Stomach smooth muscle (tissue), 2 donors: ENCODE measurements around the gene GHRH.
A peak's percentile ranks its signal among the peaks of the same experiment; 100 is the strongest.

Experiments
- H3K27ac ChIP-seq: one replicate; pipeline ENCODE4 v1.7.0; 2013; ENCODE audit warnings: mild to moderate bottlenecking, low read length, inconsistent platforms
- H3K27me3 ChIP-seq, 2 donors: one replicate each; pipeline ENCODE4 v1.7.0; 2013; ENCODE audit warnings: low read length in 2 of 2; ENCODE audit not compliant: insufficient read depth in 2 of 2, control insufficient read depth in 1 of 2
- H3K36me3 ChIP-seq, 2 donors: one replicate each; pipeline ENCODE4 v1.7.0; 2013; ENCODE audit warnings: low read length in 2 of 2; ENCODE audit not compliant: control insufficient read depth in 2 of 2, insufficient read depth in 2 of 2
- H3K4me1 ChIP-seq: one replicate; pipeline ENCODE4 v1.7.0; 2013; ENCODE audit warnings: low read length; ENCODE audit not compliant: control insufficient read depth, insufficient read depth
- H3K4me3 ChIP-seq, 2 donors: one replicate each; pipeline ENCODE4 v1.7.0; 2013; ENCODE audit warnings: low read length in 2 of 2
- H3K9ac ChIP-seq, 2 donors: one replicate each; pipeline ENCODE4 v1.7.0; 2013; ENCODE audit warnings: low read length in 2 of 2, mild to moderate bottlenecking in 1 of 2
- H3K9me3 ChIP-seq, 2 donors: one replicate each; pipeline ENCODE4 v1.7.0; 2013; ENCODE audit warnings: low read length in 2 of 2; ENCODE audit not compliant: control insufficient read depth in 2 of 2
- donor health status: healthy.
- donor health status: Pancreatic carcinoma.

GHRH gene

GRCh38 chr20:37246736-37247135 is 14.9 kb downstream of the GHRH start:
- no peaks in the 10 kb centered on the region for H3K27me3 ChIP-seq
- H3K4me3 ChIP-seq, result no peak overlapping the region
- no peak overlapping the region for H3K9ac ChIP-seq
- H3K36me3 ChIP-seq, result peaks cover 6 to 7% of the 10 kb centered on the region in 2 donors
- H3K9me3 ChIP-seq, result no peaks in the 10 kb centered on the region
- H3K4me1 ChIP-seq, result peaks cover 12% of the 10 kb centered on the region
- no peak overlapping the region for H3K27ac ChIP-seq

GRCh38 chr20:37245216-37246150 is 16.1 kb downstream of the GHRH start:
- no peaks in the 10 kb centered on the region for H3K27me3 ChIP-seq
- H3K9ac ChIP-seq, result no peak overlapping the region
- H3K36me3 ChIP-seq, result peaks cover 14 to 15% of the 10 kb centered on the region in 2 donors
- no peak overlapping the region for H3K27ac ChIP-seq
- H3K4me3 ChIP-seq, result no peak overlapping the region
- H3K4me1 ChIP-seq, result peaks cover 16% of the 10 kb centered on the region
- H3K9me3 ChIP-seq, result no peaks in the 10 kb centered on the region

- H3K9me3 ChIP-seq, result no peaks in the 10 kb centered on the region
- H3K27me3 ChIP-seq, result no peaks in the 10 kb centered on the region
- H3K36me3 ChIP-seq, result peaks cover 15 to 16% of the 10 kb centered on the region in 2 donors
- no peak overlapping the region for H3K27ac ChIP-seq
- H3K4me3 ChIP-seq, result no peak overlapping the region
- H3K9ac ChIP-seq, result no peak overlapping the region
- peaks cover 16% of the 10 kb centered on the region for H3K4me1 ChIP-seq
Observed at GRCh38 chr20:37244572-37244957, 17.0 kb downstream of the GHRH start.

- peaks cover 15 to 16% of the 10 kb centered on the region in 2 donors for H3K36me3 ChIP-seq
- peaks cover 18% of the 10 kb centered on the region for H3K4me1 ChIP-seq
- no peak overlapping the region for H3K9ac ChIP-seq
- no peak overlapping the region for H3K4me3 ChIP-seq
- H3K27me3 ChIP-seq, result no peaks in the 10 kb centered on the region
- H3K27ac ChIP-seq, result peak overlapping the region; percentile 66
- no peaks in the 10 kb centered on the region for H3K9me3 ChIP-seq
Observed at GRCh38 chr20:37243937-37244571, 17.6 kb downstream of the GHRH start.

GRCh38 chr20:37243076-37243936 is 18.3 kb downstream of the GHRH start:
- Histone ChIP-seq H3K9ac (no peak overlapping the region), H3K27ac (peak overlapping the region; percentile 66)

GRCh38 chr20:37242503-37242902 is 19.1 kb downstream of the GHRH start:
- Histone ChIP-seq H3K9ac (no peak overlapping the region), H3K27me3 (no peaks in the 10 kb centered on the region), H3K9me3 (no peaks in the 10 kb centered on the region), H3K36me3 (peaks cover 17 to 20% of the 10 kb centered on the region in 2 donors), H3K4me3 (no peak overlapping the region), H3K27ac (no peak overlapping the region), H3K4me1 (peaks cover 26% of the 10 kb centered on the region)

More at GRCh38 chr20:37243076-37243936, 18.3 kb downstream of the GHRH start:
- Histone ChIP-seq H3K9me3 (no peaks in the 10 kb centered on the region), H3K4me3 (no peak overlapping the region), H3K27me3 (no peaks in the 10 kb centered on the region), H3K4me1 (peaks cover 25% of the 10 kb centered on the region), H3K36me3 (peaks cover 15 to 16% of the 10 kb centered on the region in 2 donors)

- peaks cover 34 to 37% of the 10 kb centered on the region in 2 donors for H3K36me3 ChIP-seq
- H3K4me1 ChIP-seq, result peaks cover 26% of the 10 kb centered on the region
- H3K9me3 ChIP-seq, result no peaks in the 10 kb centered on the region
- H3K9ac ChIP-seq, result no peak overlapping the region
- no peak overlapping the region for H3K4me3 ChIP-seq
- H3K27me3 ChIP-seq, result no peaks in the 10 kb centered on the region
- no peak overlapping the region for H3K27ac ChIP-seq
Observed at GRCh38 chr20:37240337-37241067, 21.1 kb downstream of the GHRH start.

GRCh38 chr20:37238935-37239451 is 22.6 kb downstream of the GHRH start:
- Histone ChIP-seq H3K27me3 (no peaks in the 10 kb centered on the region), H3K9ac (peak overlapping the region; percentile 10 to 21), H3K9me3 (no peaks in the 10 kb centered on the region), H3K36me3 (peaks cover 46 to 49% of the 10 kb centered on the region in 2 donors), H3K4me3 (no peak overlapping the region), H3K27ac (peak overlapping the region; percentile 46), H3K4me1 (peaks cover 24% of the 10 kb centered on the region)

- Histone ChIP-seq H3K27me3 (no peaks in the 10 kb centered on the region), H3K27ac (peak overlapping the region; percentile 46), H3K4me1 (peaks cover 18% of the 10 kb centered on the region), H3K9me3 (no peaks in the 10 kb centered on the region), H3K36me3 (peaks cover 50 to 54% of the 10 kb centered on the region in 2 donors), H3K9ac (no peak overlapping the region), H3K4me3 (no peak overlapping the region)
Observed at GRCh38 chr20:37238426-37238825, 23.2 kb downstream of the GHRH start.
